ENCODE results near the gene CFTR. TPM values are rescaled to one million over a fixed set of nuclear protein-coding genes. Genes with fewer than 3 reads are reported as not detected.

Gene CFTR
- total RNA-seq, 1 donor from 2014 or later: 0.06 TPM

DNA sequence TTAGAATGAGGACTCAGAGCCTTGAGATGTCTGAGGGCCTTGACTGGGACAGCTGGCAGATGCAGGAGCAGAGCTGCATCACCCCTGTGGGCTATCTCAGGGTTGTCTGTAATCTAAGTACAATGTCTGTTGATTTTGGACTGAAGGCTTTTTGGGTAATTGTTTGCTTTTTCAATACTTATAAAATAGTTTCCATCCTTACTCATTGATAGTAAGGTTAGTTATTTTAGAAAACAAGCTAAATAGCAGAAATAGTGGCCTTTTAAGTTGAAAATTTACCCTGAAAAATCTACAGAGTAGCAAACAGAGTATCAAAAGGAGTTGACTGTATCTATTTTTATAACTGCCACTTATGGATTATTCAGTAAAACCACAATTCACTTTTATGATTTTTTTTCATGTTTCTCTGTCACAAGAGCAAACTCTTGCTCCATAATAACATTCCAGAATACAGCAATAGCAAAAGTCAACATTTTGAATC lies 179.7 kb downstream of the CFTR start:
- H3K27ac ChIP-seq: no peak overlapping the region
- H3K36me3 ChIP-seq: no peaks in the 10 kb centered on the region
- H3K4me1 ChIP-seq: no peaks in the 10 kb centered on the region
- H4K20me1 ChIP-seq (ENCODE audit: low read depth): no peaks in the 10 kb centered on the region
- no peaks in the 10 kb centered on the region for H3F3A ChIP-seq (ENCODE audit: low read depth)
- no peak for DNase-seq (ENCODE audit: low spot score)
- Mint-ChIP-seq H3K9me3 (peaks cover 10% of the 10 kb centered on the region), H3K27ac (no peak overlapping the region), H3K4me3 (no peak overlapping the region), H3K36me3 (peaks cover 1% of the 10 kb centered on the region), H3K4me1 (no peaks in the 10 kb centered on the region), H3K27me3 (ENCODE audit: insufficient read depth, low read depth) (peaks cover 7% of the 10 kb centered on the region)
- H3K9me3 ChIP-seq (ENCODE audit: low read depth): no peaks in the 10 kb centered on the region
- no peak overlapping the region for H3K4me2 ChIP-seq
- peaks cover 14% of the 10 kb centered on the region for H3K27me3 ChIP-seq
- TF ChIP-seq, protein P1, sequence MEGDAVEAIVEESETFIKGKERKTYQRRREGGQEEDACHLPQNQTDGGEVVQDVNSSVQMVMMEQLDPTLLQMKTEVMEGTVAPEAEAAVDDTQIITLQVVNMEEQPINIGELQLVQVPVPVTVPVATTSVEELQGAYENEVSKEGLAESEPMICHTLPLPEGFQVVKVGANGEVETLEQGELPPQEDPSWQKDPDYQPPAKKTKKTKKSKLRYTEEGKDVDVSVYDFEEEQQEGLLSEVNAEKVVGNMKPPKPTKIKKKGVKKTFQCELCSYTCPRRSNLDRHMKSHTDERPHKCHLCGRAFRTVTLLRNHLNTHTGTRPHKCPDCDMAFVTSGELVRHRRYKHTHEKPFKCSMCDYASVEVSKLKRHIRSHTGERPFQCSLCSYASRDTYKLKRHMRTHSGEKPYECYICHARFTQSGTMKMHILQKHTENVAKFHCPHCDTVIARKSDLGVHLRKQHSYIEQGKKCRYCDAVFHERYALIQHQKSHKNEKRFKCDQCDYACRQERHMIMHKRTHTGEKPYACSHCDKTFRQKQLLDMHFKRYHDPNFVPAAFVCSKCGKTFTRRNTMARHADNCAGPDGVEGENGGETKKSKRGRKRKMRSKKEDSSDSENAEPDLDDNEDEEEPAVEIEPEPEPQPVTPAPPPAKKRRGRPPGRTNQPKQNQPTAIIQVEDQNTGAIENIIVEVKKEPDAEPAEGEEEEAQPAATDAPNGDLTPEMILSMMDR (IDR thresholded peaks at IDR 0.05): no peak
- no peak for TF ChIP-seq EZH2phosphoT487 (IDR thresholded peaks at IDR 0.05)
- no peak for TF ChIP-seq EZH2 (IDR thresholded peaks at IDR 0.05)
- no peak overlapping the region for H3K4me3 ChIP-seq
- no peaks in the 10 kb centered on the region for H3K79me2 ChIP-seq (ENCODE audit: low read depth)
- H2AFZ ChIP-seq (replicated peaks): no peak overlapping the region
- H3K9ac ChIP-seq: no peak overlapping the region

DNA sequence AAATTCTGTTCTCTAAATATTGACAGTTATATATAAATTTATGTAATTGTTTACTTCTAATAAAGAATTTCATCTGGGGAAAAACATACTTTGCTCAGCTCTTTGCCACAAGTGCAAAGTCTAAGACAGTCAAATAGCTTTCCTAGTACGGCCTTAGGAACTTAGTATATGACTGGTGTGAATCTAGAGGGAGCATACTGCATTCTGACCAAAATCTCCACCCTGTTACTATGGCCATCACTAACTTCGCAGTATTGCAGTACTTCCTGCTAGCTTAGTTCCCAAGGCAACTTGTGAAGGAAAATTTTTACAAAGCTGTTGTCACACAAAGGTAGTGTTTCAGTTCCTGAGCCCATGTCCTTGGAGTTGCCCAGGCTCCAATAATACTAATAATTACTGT lies 181.5 kb downstream of the CFTR start:
- H3K4me1 Mint-ChIP-seq: no peaks in the 10 kb centered on the region
- no peaks in the 10 kb centered on the region for H3K9me3 Mint-ChIP-seq
- no peak overlapping the region for H2AFZ ChIP-seq (replicated peaks)
- no peaks in the 10 kb centered on the region for H3K36me3 Mint-ChIP-seq
- TF ChIP-seq EZH2 (IDR thresholded peaks at IDR 0.05): no peak
- TF ChIP-seq, protein P1 (IDR thresholded peaks at IDR 0.05): no peak
- TF ChIP-seq EZH2phosphoT487 (IDR thresholded peaks at IDR 0.05): no peak
- H3K4me1 ChIP-seq: no peaks in the 10 kb centered on the region
- no peak overlapping the region for H3K9ac ChIP-seq
- H3K27ac Mint-ChIP-seq: no peak overlapping the region
- H3K27me3 Mint-ChIP-seq (ENCODE audit: insufficient read depth, low read depth): no peaks in the 10 kb centered on the region
- H3K36me3 ChIP-seq: no peaks in the 10 kb centered on the region
- H3K79me2 ChIP-seq (ENCODE audit: low read depth): no peaks in the 10 kb centered on the region
- H3K9me3 ChIP-seq (ENCODE audit: low read depth): no peaks in the 10 kb centered on the region
- H3K27me3 ChIP-seq: no peaks in the 10 kb centered on the region
- H3K27ac ChIP-seq: no peak overlapping the region
- H4K20me1 ChIP-seq (ENCODE audit: low read depth): no peaks in the 10 kb centered on the region
- H3K4me2 ChIP-seq: no peak overlapping the region
- H3F3A ChIP-seq (ENCODE audit: low read depth): no peaks in the 10 kb centered on the region
- no peak overlapping the region for H3K4me3 ChIP-seq
- no peak overlapping the region for H3K4me3 Mint-ChIP-seq
- DNase-seq (ENCODE audit: low spot score): no peak

DNA sequence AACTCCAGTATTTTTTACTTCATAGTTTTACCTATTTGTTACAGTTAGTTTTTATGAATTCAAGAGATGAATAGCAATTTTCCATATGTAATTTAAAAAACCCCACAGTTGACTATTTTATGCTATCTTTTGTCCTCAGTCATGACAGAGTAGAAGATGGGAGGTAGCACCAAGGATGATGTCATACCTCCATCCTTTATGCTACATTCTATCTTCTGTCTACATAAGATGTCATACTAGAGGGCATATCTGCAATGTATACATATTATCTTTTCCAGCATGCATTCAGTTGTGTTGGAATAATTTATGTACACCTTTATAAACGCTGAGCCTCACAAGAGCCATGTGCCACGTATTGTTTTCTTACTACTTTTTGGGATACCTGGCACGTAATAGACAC lies 184.2 kb downstream of the CFTR start:
- no peak overlapping the region for H3K27ac Mint-ChIP-seq
- H3K36me3 Mint-ChIP-seq: no peaks in the 10 kb centered on the region
- H3K4me1 Mint-ChIP-seq: no peaks in the 10 kb centered on the region
- Histone ChIP-seq H3K4me1 (no peaks in the 10 kb centered on the region), H3F3A (ENCODE audit: low read depth) (no peaks in the 10 kb centered on the region), H3K27ac (no peak overlapping the region), H3K4me2 (no peak overlapping the region), H3K9ac (no peak overlapping the region), H3K79me2 (ENCODE audit: low read depth) (no peaks in the 10 kb centered on the region), H4K20me1 (ENCODE audit: low read depth) (no peaks in the 10 kb centered on the region), H3K27me3 (no peaks in the 10 kb centered on the region), H3K9me3 (ENCODE audit: low read depth) (no peaks in the 10 kb centered on the region), H3K4me3 (no peak overlapping the region), H3K36me3 (no peaks in the 10 kb centered on the region), H2AFZ (replicated peaks) (no peak overlapping the region)
- no peaks in the 10 kb centered on the region for H3K9me3 Mint-ChIP-seq
- no peak for TF ChIP-seq EZH2 (IDR thresholded peaks at IDR 0.05)
- no peak for TF ChIP-seq EZH2phosphoT487 (IDR thresholded peaks at IDR 0.05)
- TF ChIP-seq, protein P1 (IDR thresholded peaks at IDR 0.05): no peak
- no peak for DNase-seq (ENCODE audit: low spot score)
- H3K27me3 Mint-ChIP-seq (ENCODE audit: insufficient read depth, low read depth): no peaks in the 10 kb centered on the region
- no peak overlapping the region for H3K4me3 Mint-ChIP-seq

All from neural progenitor cell (in vitro differentiated cells).